Measurements from ENCODE around the gene NKX1-1.
"Not testable (repeated sequence)": the region's sequence is repeated elsewhere in the genome, so short reads cannot be mapped to it uniquely, and the experiment has no call there.

Gene NKX1-1

DNA sequence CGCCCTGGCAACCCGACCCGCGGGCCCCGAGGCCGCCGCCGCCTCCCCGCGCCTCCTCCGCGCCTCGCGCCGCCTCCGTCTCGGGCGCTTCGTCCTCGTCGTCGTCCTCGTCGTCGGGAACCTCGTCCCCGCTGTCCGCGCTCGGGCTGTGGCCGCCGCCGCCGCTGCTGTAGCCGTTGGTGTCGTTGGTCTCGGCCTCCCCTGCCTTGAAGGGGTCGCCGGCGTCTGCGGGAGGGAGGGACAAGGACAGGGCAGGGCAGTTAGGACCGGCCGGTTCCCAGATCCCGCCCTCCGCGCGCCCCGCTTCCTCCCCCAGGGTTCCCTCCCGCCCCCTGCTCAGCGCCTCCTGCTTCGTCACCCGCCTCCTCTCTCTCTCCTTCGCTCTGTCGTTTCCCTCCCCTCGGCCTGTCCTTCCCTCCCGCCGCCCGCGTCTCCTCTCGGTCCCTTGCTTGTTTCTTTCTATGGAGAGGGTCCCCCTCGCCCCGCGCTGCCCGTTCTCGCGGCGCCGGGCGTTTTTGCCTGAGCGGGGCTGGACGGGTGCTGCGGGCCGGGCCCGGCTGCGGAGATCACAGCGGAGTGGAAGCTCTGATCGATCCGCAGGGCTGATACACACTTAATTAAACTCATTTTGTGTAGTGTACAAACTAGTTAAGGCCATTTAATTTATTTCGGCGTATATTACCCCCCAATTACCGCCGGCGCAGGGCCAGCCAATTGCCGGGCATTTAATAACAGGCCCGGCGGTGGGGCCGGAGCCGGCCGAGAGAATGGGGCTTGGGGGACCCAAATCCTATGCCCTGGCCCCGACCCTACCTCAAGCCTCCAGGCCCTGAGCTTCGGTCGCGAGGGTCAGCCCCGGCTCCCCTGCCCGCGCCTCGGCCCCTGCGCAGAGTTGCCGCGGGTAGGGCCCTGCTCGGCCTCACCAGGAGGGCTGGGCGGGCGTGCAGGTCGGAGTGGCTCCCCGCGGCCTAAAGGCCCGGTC is 2.4 kb downstream of the NKX1-1 start:
- no peak for DNase-seq

DNA sequence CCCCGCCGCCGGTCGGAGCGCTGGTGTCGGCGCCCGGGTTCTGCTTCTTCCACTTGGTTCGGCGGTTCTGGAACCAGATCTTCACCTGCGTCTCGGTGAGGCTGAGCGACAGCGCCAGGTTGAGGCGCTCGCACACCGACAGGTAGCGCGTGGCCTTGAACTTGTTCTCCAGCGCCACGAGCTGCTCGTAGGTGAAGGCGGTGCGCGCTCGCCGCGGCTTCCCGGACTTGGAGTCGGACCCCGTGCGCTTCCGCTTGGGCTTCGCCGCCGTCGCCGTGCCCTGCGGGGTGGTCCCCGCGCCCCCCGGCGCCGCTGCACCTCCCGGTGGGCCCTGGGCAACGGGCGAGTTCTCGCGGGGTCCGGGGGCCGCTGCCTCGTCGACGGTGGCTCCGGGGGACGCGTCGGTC is 3.1 kb downstream of the NKX1-1 start:
- DNase-seq: no peak

DNA sequence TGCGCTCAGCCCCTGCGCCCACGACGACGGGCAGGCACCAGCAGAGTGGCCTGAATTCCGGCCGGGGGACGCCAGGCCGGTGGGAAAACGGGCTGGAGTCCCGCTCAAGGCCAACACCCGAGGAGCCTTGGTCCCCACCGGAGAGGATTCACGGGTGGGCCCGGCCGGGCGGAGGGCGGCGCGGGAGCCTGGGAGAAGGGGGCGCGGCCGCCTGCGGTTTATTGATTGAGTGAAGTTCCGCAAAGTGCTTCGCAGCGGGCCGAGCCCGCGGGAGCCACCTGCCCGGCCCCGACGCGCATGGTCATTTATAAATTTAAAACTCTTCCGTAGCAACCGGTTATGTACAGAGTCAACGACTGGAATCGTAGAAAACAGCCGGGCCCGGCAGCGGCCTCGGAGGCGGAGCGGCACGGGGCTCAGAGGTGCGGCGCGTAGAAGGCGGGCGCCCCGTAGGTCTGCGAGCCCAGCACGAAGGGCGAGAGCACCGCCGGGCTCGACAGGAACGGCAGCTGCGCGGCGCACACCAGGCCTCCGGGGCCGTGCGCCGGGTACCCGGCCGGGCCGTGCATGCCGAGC is 3.6 kb downstream of the NKX1-1 start:
- DNase-seq: no peak

DNA sequence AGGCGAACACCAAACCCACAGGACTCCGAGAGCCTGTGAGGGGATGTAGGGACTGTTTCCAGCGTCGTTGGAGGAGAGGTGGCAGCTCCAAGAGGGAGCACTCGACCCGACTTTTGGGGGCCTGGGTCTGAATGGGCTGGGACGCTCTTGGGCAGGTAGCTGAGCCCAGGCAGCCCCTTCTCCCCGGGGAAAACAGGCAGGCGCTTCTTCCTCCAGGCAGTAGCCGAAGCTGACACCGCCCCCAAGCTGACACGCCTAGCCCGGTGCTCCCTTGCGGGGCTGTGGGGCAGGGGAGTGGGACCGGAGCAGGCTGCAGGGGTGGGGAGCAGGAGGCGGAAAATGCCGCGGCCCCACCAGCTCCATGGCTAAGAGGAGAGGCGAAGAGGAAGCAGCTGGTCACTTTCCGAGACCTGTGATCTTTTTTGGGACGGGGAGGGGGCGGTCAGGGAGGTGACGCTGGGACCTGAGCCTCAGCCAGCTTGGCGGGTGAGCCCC is 4.2 kb downstream of the NKX1-1 start:
- no peak for DNase-seq

DNA sequence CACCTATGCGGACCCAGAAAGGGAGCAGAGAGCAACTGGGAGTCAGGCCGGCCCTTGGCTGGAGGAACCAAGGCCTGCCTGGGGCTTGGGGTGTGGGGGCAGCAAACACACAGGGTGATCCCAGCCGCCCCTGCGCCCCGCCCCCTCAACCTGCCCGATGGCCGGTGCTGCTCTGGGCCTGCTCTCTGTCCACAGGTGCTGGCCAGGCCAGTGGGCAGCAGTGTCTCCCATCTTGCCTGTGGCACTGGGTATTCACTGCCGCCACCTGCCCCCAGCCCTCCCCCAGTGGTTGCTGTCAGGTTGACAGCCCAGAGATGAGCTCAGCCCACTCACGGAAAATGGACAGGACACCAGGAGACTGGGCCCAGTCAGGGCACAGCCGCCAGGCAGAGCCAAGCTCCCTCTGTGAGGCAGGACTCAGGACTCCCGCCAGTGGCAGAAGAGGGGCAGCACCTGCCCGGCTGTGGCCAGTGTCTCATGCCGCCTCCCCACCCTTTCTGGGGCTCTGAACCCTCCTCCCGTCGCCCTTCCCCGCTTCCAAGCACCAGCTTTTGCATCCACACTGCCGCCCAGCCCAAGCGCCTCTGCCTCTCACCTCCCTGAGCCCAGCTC is 4.7 kb downstream of the NKX1-1 start:
- DNase-seq: no peak

DNA sequence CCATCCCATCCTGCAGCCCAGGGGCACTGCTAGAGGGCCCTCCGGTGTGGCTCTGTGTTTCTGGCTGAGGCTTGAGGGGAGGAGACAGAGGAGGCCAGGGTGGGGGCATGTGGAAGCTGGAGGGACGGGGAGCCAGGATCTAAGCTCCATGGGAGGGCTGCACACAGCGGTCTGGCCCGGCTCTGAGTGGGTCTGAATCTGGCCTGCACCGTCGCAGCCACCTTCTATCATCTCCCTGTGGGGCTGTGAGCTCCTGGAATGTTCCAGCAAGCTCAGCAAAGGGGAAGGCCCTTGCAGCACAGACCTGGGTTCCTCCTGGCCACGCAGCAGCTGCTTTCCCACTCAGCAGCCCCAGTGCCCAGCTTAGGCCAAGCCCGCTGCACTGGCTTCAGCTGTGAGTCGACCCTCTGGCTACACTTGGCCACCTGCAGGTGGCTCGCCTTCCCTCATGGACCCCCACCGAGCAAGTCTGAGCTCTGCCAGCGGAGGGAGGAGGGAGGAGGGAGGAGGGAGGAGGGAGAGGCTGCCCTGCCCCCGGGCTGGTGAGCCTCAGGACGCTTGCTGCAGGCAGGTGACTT is 5.3 kb downstream of the NKX1-1 start:
- no peak for DNase-seq

DNA sequence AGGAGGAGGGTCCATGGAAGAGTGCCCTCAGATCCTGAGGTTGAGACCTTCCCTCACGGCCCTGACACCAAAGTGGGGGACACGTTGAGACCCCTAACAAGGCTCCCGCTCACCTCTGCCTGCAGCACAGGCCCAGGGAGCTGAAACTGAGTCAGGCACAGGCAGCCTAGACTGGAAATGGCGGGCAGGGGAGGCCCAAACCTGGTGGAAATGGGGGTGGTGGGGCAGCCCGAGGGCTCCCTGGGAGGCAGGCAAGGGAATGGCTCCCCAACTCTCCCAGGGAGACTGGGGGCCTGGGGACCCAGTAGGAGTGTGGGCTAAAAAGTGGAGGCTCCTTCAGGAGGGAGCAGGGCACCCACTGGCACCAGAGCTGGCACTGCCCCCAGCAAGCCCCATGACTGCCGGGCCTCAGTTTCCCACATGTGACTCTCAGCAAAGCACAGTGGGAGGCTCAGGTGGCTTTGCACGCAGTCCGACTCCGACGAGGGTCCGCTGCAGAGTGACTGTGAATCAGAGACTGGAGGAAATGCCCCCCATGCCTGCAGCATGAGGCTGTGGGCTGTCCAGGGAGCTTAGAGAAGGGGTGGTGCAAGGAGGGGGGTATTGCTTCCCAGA is 5.9 kb downstream of the NKX1-1 start:
- DNase-seq: no peak

DNA sequence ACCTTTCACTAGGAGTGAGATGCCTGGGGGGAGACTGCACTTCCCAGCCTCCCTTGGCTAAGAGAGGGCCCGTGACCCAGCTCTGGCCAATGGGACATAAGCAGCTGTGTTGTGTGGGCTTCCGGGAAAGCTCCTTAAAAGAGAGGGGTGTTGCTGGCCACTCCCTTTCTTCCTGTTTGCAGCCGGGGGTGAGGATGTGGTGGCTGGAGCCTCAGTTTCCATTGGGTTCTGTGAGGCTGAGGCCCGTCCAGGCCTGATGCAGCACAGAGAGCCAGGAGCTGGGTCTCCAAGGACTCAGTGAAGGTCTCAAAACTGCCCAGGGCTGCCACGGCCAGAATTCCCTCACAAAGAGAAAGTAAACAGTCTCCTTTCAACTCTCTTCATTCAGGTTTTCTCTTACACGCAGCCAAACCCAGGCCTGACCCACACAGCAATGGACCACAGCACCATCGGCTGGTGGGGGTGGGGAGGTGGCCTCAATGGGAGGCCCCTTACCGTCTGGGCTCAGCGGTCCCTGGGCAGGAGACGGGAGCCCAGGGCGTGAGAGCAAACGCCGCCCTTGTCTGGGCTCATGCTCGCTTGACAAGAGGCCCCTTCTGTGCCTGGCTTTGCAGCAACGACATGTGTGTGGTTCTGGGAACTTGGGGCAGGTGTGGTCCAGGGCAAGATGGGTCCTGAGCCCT is 6.6 kb downstream of the NKX1-1 start:
- DNase-seq: no peak

DNA sequence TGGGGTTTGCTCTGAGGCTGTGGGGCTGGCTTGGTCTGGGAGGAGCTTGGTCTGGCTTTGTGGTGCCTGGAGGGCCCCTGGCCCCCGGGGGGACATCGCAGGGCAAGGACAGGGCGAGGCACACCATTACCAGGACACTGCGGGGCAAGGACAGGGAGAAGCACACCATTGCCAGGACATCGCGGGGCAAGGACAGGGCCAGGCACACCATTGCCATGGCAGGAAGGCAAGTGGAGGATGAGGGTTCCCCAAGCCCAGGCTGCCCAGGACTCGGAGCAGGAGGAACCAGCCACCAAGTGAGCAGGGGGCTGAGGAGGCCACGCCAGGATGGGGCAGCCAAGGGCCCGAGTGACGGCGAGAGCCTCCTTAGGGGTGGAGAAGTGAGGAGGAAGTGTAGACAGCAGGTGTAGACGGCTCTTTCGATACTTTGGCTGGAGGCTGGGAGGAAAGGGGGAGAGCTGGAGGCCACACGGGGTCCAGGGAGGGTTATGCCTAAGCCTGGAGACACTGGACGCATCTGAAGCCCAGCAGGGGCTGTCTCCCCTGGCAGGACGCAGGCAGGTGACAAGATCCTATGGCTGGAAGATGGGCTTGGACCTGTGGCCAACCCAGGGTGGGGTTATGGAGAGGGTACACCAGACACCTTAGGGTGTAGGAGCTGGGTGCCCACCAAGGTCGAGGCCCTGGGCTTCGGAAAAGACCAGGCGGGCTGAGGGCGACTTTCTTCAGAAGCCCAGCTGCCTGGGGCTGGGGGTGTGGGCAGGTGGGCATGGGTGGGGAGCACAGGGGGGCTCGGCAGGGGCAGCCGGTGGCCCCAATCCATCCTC is 7.3 kb downstream of the NKX1-1 start:
- DNase-seq: no peak

DNA sequence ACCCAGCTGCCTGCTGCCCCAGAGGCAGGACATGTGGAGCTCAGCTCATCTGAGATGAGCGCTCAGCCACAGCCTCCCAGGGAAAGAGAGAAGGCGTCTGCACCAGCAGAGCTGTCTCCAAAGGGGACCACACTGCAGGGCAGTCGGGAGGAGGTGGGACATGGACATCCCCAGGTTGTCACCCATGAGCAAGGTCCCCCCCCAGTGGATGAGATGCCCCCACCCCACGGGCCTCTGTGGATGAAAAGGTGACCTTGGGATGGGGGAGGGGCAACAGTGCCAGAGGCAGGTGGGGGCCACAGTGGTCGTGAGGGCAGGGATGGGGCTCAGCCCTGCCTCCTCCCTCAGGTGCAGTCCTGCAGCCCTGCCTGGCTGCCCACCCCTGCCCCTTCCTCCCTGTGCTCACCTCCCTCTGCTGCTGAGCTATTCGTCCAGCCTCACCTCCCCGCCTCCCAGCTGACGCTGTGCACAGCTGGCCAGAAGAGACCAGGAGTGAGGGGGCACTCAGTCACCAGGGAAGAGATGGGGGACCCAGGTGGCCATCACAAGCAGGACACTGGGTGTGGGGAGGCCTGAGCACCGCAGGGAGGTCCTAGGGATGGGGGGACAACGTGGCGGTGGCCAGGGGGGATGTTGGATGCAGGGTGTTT is 9.3 kb downstream of the NKX1-1 start:
- DNase-seq: no peak

DNA sequence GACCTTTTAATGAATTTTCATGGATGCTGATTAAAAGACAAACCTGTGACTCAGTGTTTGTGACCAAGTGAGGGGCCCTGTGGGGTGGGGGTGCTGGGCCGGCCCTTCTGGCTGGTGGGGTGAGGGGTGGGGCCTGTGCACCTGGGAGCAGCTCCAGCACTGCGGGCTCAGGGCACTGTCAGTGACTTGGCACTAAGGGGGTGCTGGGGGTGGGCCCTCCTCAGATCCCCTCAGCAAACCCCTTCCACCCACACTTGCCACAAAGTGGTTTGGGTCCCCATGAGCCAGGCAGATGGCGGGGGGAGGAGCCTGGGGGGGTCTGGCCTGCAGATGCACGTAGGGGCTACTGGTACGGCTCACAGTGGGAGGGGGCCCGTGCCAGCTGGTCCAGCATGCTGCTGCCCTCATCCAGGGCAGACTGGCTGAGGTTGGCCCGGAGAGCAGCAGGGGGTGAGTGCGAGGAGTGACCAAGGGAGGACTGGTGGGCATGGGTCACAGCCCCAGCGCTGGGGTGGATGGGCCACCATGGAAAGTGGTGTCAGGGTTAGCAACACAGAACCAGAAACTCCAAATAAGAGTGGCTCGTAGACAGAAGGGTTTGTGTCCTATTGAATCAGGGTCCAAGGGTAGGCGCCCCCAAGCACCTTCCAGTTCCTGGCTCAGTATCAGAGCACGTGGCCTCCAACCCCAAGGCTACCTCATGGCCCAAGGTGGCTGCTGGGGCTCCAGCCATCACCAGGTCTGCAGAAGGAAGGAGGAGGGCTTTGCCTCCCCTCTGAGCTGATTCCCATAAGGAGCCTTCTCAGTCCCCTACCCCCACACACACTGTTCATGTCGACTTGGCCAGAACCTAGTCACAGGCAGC is 10.1 kb downstream of the NKX1-1 start:
- no peak for DNase-seq

DNA sequence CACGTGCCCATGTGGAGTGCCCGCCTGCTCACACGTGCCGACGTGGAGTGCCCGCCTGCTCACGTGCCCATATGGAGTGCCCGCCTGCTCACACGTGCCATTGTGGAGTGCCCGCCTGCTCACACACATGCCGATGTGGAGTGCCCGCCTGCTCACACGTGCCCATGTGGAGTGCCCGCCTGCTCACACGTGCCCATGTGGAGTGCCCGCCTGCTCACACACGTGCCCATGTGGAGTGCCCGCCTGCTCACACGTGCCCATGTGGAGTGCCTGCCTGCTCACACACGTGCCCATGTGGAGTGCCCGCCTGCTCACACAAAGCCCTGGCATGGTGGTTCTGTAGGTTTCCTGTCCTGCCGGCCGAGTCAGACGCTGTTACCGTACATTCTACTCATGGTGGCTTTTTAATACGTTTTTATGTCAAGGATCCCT is 10.8 kb downstream of the NKX1-1 start:
- not testable (repeated sequence) for DNase-seq

DNA sequence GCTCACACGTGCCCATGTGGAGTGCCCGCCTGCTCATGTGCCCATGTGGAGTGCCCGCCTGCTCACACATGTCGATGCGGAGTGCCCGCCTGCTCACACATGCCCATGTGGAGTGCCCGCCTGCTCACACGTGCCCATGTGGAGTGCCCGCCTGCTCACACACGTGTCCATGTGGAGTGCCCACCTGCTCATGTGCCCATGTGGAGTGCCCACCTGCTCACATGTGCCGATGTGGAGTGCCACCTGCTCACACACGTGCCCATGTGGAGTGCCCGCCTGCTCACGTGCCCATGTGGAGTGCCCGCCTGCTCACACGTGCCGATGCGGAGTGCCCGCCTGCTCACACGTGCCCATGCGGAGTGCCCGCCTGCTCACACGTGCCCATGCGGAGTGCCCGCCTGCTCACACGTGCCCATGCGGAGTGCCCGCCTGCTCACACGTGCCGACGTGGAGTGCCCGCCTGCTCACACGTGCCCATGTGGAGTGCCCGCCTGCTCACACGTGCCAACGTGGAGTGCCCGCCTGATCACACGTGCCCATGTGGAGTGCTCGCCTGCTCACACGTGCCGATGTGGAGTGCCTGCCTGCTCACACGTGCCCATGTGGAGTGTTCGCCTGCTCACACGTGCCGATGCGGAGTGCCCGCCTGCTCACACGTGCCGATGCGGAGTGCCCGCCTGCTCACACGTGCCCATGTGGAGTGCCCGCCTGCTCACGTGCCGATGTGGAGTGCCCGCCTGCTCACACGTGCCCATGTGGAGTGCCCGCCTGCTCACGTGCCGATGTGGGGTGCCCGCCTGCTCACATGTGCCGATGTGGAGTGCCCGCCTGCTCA is 11.5 kb downstream of the NKX1-1 start:
- DNase-seq: not testable (repeated sequence)

DNA sequence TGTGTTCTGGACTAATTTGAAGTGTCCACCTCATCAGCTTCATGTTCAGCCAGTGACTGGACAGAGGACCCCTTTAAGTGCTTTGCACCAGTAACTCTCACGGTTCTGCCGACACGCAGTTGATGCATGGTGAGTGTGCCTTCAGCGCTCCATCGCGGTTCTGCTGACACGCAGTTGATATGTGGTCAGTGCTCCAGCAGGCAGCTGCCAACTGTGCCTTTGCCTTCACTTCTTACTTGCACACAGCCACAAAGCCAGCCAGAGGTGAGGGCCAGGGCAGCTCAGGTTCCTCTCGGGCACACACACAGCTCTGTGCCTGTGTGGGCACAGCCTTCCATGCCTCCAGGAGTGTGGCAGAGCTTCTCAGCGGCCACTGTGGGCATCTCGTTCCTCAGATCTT is 12.4 kb downstream of the NKX1-1 start:
- DNase-seq: no peak

DNA sequence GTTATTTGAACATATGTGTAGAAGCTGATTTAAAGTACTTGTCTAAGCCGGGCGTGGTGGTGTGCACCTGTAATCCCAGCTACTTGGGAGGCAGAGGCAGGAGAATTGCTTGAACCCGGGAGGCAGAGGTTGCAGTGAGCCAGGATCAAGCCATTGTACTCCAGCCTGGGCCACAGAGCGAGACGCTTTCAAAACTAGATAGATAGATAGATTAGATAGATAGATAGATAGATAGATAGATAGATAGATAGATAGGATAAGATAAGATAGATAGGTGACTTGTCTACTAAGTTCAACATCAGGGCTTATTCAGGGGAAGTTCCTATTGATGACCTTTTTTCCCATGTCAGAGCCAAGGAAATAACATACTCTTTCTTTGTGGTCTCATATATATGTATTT is 12.9 kb downstream of the NKX1-1 start:
- not testable (repeated sequence) for DNase-seq

DNA sequence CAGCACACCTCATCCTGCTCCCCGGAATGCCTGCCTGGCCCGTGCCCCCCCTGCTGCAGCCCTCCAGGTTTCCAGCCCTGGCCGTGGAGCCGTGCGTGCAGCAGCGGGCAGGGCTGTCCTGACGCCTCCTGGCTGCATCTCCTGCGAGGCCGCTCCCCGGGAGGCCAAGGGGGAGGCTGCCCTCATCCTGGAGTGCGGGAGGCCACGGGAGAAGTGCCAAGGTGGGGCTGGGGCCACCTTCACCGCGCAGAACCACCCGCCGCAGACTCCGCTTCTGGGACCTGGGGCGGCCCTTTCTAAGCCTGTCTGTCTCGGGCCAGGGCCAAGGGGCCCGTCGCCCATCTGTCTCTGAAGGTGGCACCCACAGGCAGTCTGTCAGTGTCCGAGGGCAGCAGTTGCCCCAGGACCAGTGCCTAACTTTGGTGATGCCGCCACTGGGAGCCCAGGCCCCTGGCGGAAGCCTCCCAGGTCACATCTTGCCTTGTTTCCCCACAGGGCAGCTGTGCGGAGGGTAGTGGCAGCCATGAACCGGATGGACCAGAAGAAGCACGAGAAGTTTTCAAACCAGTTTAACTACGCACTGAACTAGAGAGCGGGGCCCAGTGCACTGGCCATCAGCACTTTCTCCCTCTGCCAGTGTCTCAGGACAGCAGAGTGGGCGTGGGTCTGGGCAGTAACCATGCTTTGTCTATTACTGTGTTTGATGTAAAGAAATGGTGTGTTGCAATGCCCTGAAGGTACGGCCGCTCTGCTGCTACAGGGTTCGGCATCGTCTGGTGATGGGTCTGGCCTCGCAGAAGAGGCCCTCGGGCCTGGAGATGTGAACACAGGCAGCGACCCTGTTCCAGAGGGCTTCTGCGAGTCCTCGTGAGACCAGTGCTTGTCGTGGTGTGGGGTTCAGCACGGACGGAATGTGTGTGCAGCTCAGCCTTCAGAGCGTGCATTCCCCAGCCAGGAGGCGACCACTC is 20.6 kb downstream of the NKX1-1 start:
- DNase-seq: no peak

DNA sequence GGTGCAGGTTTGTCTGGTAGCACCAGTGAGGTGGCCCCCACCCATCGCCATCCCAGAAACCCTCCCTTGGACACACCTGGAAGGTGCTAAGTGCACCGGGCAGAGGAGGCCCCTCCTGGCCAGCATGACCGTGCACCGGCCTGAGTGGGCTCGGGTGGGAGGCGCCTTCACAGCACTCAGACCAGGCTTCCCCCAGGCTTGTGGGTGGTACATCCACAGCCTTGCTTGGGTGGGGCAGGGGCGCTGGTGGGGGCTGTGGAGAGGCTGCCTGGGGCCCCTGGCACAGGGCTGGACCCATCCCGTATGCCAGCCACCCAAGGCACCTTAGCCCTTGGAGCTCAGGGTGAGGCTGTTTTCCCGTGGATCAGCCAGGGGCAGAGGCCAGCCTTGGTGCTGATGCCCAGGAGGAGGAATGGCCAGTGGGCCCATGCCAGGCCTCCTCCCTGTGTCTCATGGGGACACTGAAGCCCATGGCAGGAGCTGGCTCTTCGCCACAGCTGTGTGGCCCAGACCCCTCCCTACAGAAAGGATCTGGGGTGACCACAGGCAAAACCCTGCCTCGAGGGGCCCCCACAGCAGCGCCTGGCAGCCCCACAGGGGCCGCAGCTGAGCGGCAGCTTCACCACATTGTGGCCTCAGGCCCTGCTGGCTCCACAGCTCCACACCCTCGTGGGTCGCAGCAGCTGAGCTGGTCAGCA is 21.4 kb downstream of the NKX1-1 start:
- no peak for DNase-seq

All from CD4-positive, alpha-beta T cell treated with Interferon gamma for 1 hour (primary cell).